H1 (cell line): ENCODE results near the gene SLC38A10. TPM values are rescaled to one million over a fixed set of nuclear protein-coding genes. Genes with fewer than 3 reads are reported as not detected.

Source experiments
- CTCF ChIA-PET: fragments of 300-600 bp; sonication (Branson Sonifier 250); formaldehyde crosslinking; loops from one replicate; lab custom pipeline; 2021; ENCODE audit not compliant: partially characterized antibody; lab: Charles Lee
- POLR2A ChIA-PET: fragments of 300-600 bp; sonication (Branson Sonifier 250); formaldehyde crosslinking; loops from one replicate; lab custom pipeline; 2021; ENCODE audit warnings: inconsistent platforms; ENCODE audit not compliant: partially characterized antibody; lab: Charles Lee
- DNase-seq, 2 experiments: peaks; one replicate each; pipeline versions ENCODE4 v3.0.0 to v3.0.0-alpha.2; 2010 to 2022; ENCODE audit warnings: low spot score in 2 of 2, low read depth in 1 of 2, mixed read lengths in 1 of 2
- FAIRE-seq: peaks from 2 replicates; lab custom pipeline; 2011; peaks lifted over from hg19 to GRCh38; lab: Jason Lieb, UNC
- H2AFZ ChIP-seq: 2 replicates; pipeline ENCODE4 v1.8.1; 2012; ENCODE audit warnings: low read length, inconsistent platforms
- H2AK5ac ChIP-seq: 2 replicates; pipeline ENCODE4 v1.6.1; 2013; ENCODE audit warnings: low read depth, low read length
- H2BK120ac ChIP-seq: replicated peaks from 2 replicates; pipeline ENCODE3; 2013; ENCODE audit warnings: low read depth, low read length, inconsistent platforms
- H2BK12ac ChIP-seq: 2 replicates; pipeline ENCODE4 v1.6.1; 2013; ENCODE audit warnings: low read depth, low read length
- H2BK15ac ChIP-seq: 2 replicates; pipeline ENCODE4 v1.6.1; 2013; ENCODE audit warnings: low read length
- H2BK20ac ChIP-seq: 2 replicates; pipeline ENCODE4 v1.6.1; 2013; ENCODE audit warnings: low read length
- H2BK5ac ChIP-seq: 2 replicates; pipeline ENCODE4 v1.6.1; 2013; ENCODE audit warnings: low read depth, low read length
- H3K14ac ChIP-seq: 2 replicates; pipeline ENCODE4 v1.6.1; 2013; ENCODE audit warnings: inconsistent platforms; ENCODE audit not compliant: insufficient read length
- H3K18ac ChIP-seq: 2 replicates; pipeline ENCODE4 v1.6.1; 2013; ENCODE audit warnings: low read length; ENCODE audit errors: extremely low read depth
- H3K23ac ChIP-seq: 2 replicates; pipeline ENCODE4 v1.6.1; 2013; ENCODE audit warnings: inconsistent platforms; ENCODE audit not compliant: insufficient read length
- H3K23me2 ChIP-seq: 2 replicates; pipeline ENCODE4 v1.6.1; 2013; ENCODE audit warnings: low read depth, low read length
- H3K27ac ChIP-seq: 2 replicates; pipeline ENCODE4 v1.6.1; 2011; ENCODE audit warnings: low read depth, low read length, inconsistent platforms
- H3K27me3 ChIP-seq, 4 experiments: replicated peaks in 1 of 4; 1 replicate in 1 of 4; 2 replicates in 3 of 4; pipeline versions ENCODE4 v1.6.1 to v1.8.1; 2011 to 2013; ENCODE audit warnings: low read length in 3 of 4, mild to moderate bottlenecking in 3 of 4, inconsistent platforms in 2 of 4, mixed read lengths in 2 of 4, moderate library complexity in 1 of 4; ENCODE audit not compliant: control insufficient read depth in 3 of 4, insufficient read depth in 3 of 4; ENCODE audit errors: extremely low read depth in 1 of 4
- H3K36me3 ChIP-seq, 4 experiments: 2 replicates each; pipeline versions ENCODE4 v1.6.1 to v1.8.1; 2011 to 2013; ENCODE audit warnings: mild to moderate bottlenecking in 4 of 4, low read length in 3 of 4, moderate library complexity in 2 of 4, control low read depth in 1 of 4, inconsistent platforms in 1 of 4; ENCODE audit not compliant: insufficient read depth in 4 of 4, control insufficient read depth in 2 of 4
- H3K4ac ChIP-seq: replicated peaks from 2 replicates; pipeline ENCODE3; 2013; ENCODE audit warnings: low read length, low read depth, mixed read lengths, inconsistent platforms; ENCODE audit not compliant: insufficient read length
- H3K4me1 ChIP-seq, 4 experiments: replicated peaks in 1 of 4; 1 replicate in 1 of 4; 2 replicates in 3 of 4; pipeline versions ENCODE4 v1.6.1 to v1.8.1; 2011 to 2013; ENCODE audit warnings: low read length in 3 of 4, inconsistent platforms in 2 of 4, mixed read lengths in 1 of 4; ENCODE audit not compliant: insufficient read depth in 4 of 4, control insufficient read depth in 3 of 4
- H3K4me2 ChIP-seq, 2 experiments: 2 replicates each; pipeline versions ENCODE4 v1.6.1 to v1.8.1; 2011 to 2013; ENCODE audit warnings: low read depth in 2 of 2, low read length in 2 of 2, control low read depth in 1 of 2, inconsistent platforms in 1 of 2, mild to moderate bottlenecking in 1 of 2; ENCODE audit not compliant: insufficient read depth in 1 of 2
- H3K4me3 ChIP-seq, 4 experiments: fragments of 200-600, 300-600 bp in 1 of 4; sonication (generic), shearing (Covaris generic), sonication (Bioruptor Twin) in 1 of 4; 2 replicates each; pipeline versions ENCODE4 v1.5.1 to v1.8.1; 2011 to 2016; ENCODE audit warnings: low read length in 4 of 4, low read depth in 3 of 4, control low read depth in 2 of 4, inconsistent platforms in 2 of 4, mild to moderate bottlenecking in 2 of 4, mixed read lengths in 1 of 4, moderate library complexity in 1 of 4; ENCODE audit not compliant: insufficient read depth in 2 of 4; ENCODE audit errors: extremely low read depth in 1 of 4
- H3K56ac ChIP-seq: replicated peaks from 2 replicates; pipeline ENCODE3; 2013; ENCODE audit warnings: low read depth, mild to moderate bottlenecking, mixed read lengths, low read length, inconsistent platforms; ENCODE audit not compliant: insufficient read length
- H3K79me1 ChIP-seq: 2 replicates; pipeline ENCODE4 v1.6.1; 2013; ENCODE audit warnings: low read depth, low read length, control low read depth
- H3K79me2 ChIP-seq, 2 experiments: 2 replicates each; pipeline versions ENCODE4 v1.6.1 to v1.8.1; 2012 to 2013; ENCODE audit warnings: low read length in 2 of 2, mild to moderate bottlenecking in 2 of 2, inconsistent platforms in 1 of 2; ENCODE audit not compliant: insufficient read depth in 2 of 2, control insufficient read depth in 1 of 2
- H3K9ac ChIP-seq, 4 experiments: replicated peaks in 1 of 4; 1 replicate in 1 of 4; 2 replicates in 3 of 4; pipeline versions ENCODE4 v1.6.1 to v1.8.1; 2011 to 2013; ENCODE audit warnings: low read depth in 3 of 4, low read length in 3 of 4, control low read depth in 2 of 4, mild to moderate bottlenecking in 2 of 4, moderate library complexity in 2 of 4, inconsistent platforms in 1 of 4; ENCODE audit errors: extremely low read depth in 1 of 4
- H3K9me3 ChIP-seq, 2 experiments: 2 replicates each; pipeline versions ENCODE4 v1.6.1 to v1.8.1; 2012 to 2013; ENCODE audit warnings: mild to moderate bottlenecking in 2 of 2, moderate library complexity in 2 of 2, control low read depth in 1 of 2, inconsistent platforms in 1 of 2, low read depth in 1 of 2, low read length in 1 of 2, mixed read lengths in 1 of 2; ENCODE audit not compliant: insufficient read depth in 2 of 2
- H4K20me1 ChIP-seq, 2 experiments: replicated peaks in 1 of 2; 2 replicates each; pipeline versions ENCODE3 to v1.8.1; 2011 to 2013; ENCODE audit warnings: inconsistent platforms in 2 of 2, low read length in 2 of 2, mild to moderate bottlenecking in 1 of 2; ENCODE audit not compliant: insufficient read depth in 2 of 2, control insufficient read depth in 1 of 2
- H4K5ac ChIP-seq: 2 replicates; pipeline ENCODE4 v1.6.1; 2013; ENCODE audit warnings: low read length, low read depth, mixed read lengths, inconsistent platforms; ENCODE audit not compliant: insufficient read length
- H4K8ac ChIP-seq: 2 replicates; pipeline ENCODE4 v1.8.0; 2013; ENCODE audit warnings: mild to moderate bottlenecking, moderate library complexity, low read length, inconsistent platforms; ENCODE audit not compliant: insufficient read depth; ENCODE audit errors: extremely low read depth
- H4K91ac ChIP-seq: replicated peaks from 2 replicates; pipeline ENCODE3; 2013; ENCODE audit warnings: low read length, mixed read lengths, inconsistent platforms; ENCODE audit not compliant: insufficient read length
- BACH1 ChIP-seq: IDR thresholded peaks from 2 replicates; pipeline ENCODE4 v1.6.1; 2012; ENCODE audit warnings: low read length, improper control_type of control experiment
- BRCA1 ChIP-seq: IDR thresholded peaks from 2 replicates; pipeline ENCODE4 v1.6.1; 2012; ENCODE audit warnings: low read depth, low read length, improper control_type of control experiment
- CBX5 ChIP-seq: fragments of 300-800, 300-1000 bp; sonication (generic); IDR thresholded peaks from 2 replicates; pipeline ENCODE4 v1.7.1; 2016; ENCODE audit warnings: antibody characterized with exemption, low read length, low read depth
- CHD1 ChIP-seq: IDR thresholded peaks from 2 replicates; pipeline ENCODE4 v1.6.1; 2012; ENCODE audit warnings: low read depth, low read length, improper control_type of control experiment
- JUN ChIP-seq: IDR thresholded peaks from 2 replicates; pipeline ENCODE4 v1.6.1; 2011; ENCODE audit warnings: low read depth, mild to moderate bottlenecking, improper control_type of control experiment, low read length
- JUND ChIP-seq: IDR thresholded peaks from 2 replicates; pipeline ENCODE4 v1.6.1; 2011; ENCODE audit warnings: mild to moderate bottlenecking, improper control_type of control experiment, low read length
- KDM1A ChIP-seq: fragments of 200-600, 300-600 bp; sonication (generic); IDR thresholded peaks from 2 replicates; pipeline ENCODE4 v1.7.1; 2016; ENCODE audit warnings: mild to moderate bottlenecking, low read length, borderline replicate concordance
- PHF8 ChIP-seq: fragments of 200-600 bp; sonication (generic); conservative IDR thresholded peaks from 2 replicates; pipeline ENCODE4 v1.7.1; 2012; ENCODE audit warnings: low read depth, mild to moderate bottlenecking, inconsistent platforms, low read length, moderate library complexity
- POLR2A ChIP-seq, 2 experiments: IDR thresholded peaks; 1 replicate in 1 of 2; 2 replicates in 1 of 2; pipeline ENCODE4 v1.6.1; 2011; ENCODE audit warnings: low read depth in 2 of 2, low read length in 2 of 2, mild to moderate bottlenecking in 2 of 2; ENCODE audit errors: control extremely low read depth in 1 of 2
- SIRT6 ChIP-seq: IDR thresholded peaks from one replicate; pipeline ENCODE4 v1.7.1; 2012; ENCODE audit warnings: low read length, inconsistent platforms
- SIX5 ChIP-seq: IDR thresholded peaks from 2 replicates; pipeline ENCODE4 v1.6.1; 2011; ENCODE audit warnings: mild to moderate bottlenecking, low read depth, low read length
- SUZ12 ChIP-seq: fragments of 200-600 bp; sonication (generic); IDR thresholded peaks from 2 replicates; pipeline ENCODE4 v1.6.1; 2012; ENCODE audit warnings: mild to moderate bottlenecking, inconsistent platforms, low read length, moderate library complexity, mixed read lengths
- TCF12 ChIP-seq: IDR thresholded peaks from 2 replicates; pipeline ENCODE4 v1.6.1; 2011; ENCODE audit warnings: low read depth, mild to moderate bottlenecking, low read length
- WGBS, 2 experiments: shearing (Covaris generic) in 1 of 2; methylation state at CpG; one replicate each; pipeline versions ENCODE4 v1.1.6 to v1.1.7; 2013 to 2015; ENCODE audit warnings: low lambda C conversion rate in 2 of 2, mixed read lengths in 2 of 2, inconsistent platforms in 1 of 2, low coverage in 1 of 2, missing lambda C conversion rate in 1 of 2; ENCODE audit not compliant: insufficient replicate concordance in 2 of 2, insufficient coverage in 1 of 2, insufficient read length in 1 of 2; ENCODE audit errors: extremely low coverage in 1 of 2, missing lambda C conversion rate in 1 of 2; 5-methylcytosine and 5-hydroxymethylcytosine counted together
- polyA plus RNA-seq, 7 experiments: library from polyadenylated mRNA; depleted of rRNA in 3 of 7; stranded (reverse) in 5 of 7; unstranded in 2 of 7; fragments of >200 nt in 5 of 7; fragments of 200-250 nt in 2 of 7; gene quantifications; 1 replicate in 5 of 7; 2 replicates in 1 of 7; 4 replicates in 1 of 7; pipeline versions ENCODE4 v1.2.1 to v1.2.3, GENCODE V29; 2011 to 2013; ENCODE audit warnings: missing spikeins in 2 of 7, mixed read lengths in 2 of 7
- total RNA-seq: library from RNA; stranded (reverse); fragmentation: NEBNext Ultra II Directional; extraction: Animal tissue kit (Norgen Biotek cat#: 25700); gene quantifications from 2 replicates; pipeline ENCODE4 v1.2.1, GENCODE V29; 2021
- TF ChIP-seq, protein P1 (sequence below): IDR thresholded peaks from 2 replicates; pipeline ENCODE4 v1.6.1; 2012; ENCODE audit warnings: inconsistent platforms

The SLC38A10 gene
- total and polyA plus RNA-seq, 2 of the 8 experiments (the other 6 are each of a cell fraction or from before 2014, with no cell fraction given) = 26.4 to 41.0 TPM

GRCh38 chr17:81306898-81307510, 11.9 kb upstream of the SLC38A10 start:
- no peak overlapping the region for H3K4me2 ChIP-seq
- DNase-seq = no peak
- no peak for TF ChIP-seq TCF12
- TF ChIP-seq JUN = no peak
- no peak for TF ChIP-seq BACH1
- no peak for TF ChIP-seq PHF8
- no peak for TF ChIP-seq POLR2A (IDR thresholded peaks at IDR 0.05; ENCODE audit: control extremely low read depth in 1 of 2, low read depth in 2 of 2, low read length in 2 of 2)
- no peak for TF ChIP-seq SIX5
- TF ChIP-seq CHD1 = no peak
- TF ChIP-seq SUZ12 = no peak
- TF ChIP-seq BRCA1 = no peak
- no peak for TF ChIP-seq SIRT6
- TF ChIP-seq CBX5 = no peak
- TF ChIP-seq KDM1A = no peak
- TF ChIP-seq, protein P1, sequence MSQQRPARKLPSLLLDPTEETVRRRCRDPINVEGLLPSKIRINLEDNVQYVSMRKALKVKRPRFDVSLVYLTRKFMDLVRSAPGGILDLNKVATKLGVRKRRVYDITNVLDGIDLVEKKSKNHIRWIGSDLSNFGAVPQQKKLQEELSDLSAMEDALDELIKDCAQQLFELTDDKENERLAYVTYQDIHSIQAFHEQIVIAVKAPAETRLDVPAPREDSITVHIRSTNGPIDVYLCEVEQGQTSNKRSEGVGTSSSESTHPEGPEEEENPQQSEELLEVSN = no peak
- no peak for TF ChIP-seq JUND

More at GRCh38 chr17:81306898-81307510, 11.9 kb upstream of the SLC38A10 start:
- Histone ChIP-seq H4K20me1 (no peaks in the 10 kb centered on the region), H2BK120ac (no peak overlapping the region), H2BK5ac (peak overlapping the region; percentile 77; the same call in 1 of the 2 replicates), H4K5ac (no peak overlapping the region), H2AK5ac (0 out of 2 replicates have a peak overlapping the region, but pooled peaks have one; percentile 5), H3K9ac (no peak overlapping the region), H3K79me2 (no peaks in the 10 kb centered on the region), H2AFZ (no peak overlapping the region), H3K79me1 (no peaks in the 10 kb centered on the region), H2BK12ac (peak overlapping the region; percentile 68; the same call in 1 of the 2 replicates), H3K27ac (no peak overlapping the region), H3K9me3 (no peaks in the 10 kb centered on the region), H4K8ac (no peak overlapping the region), H3K4me1 (peaks cover 5 to 18% (median 17%) of the 10 kb centered on the region in 4 experiments), H3K18ac (peak overlapping the region; percentile 32; the same call in 1 of the 2 replicates), H3K4me3 (no peak overlapping the region), H3K56ac (no peak overlapping the region), H3K27me3 (no peaks in the 10 kb centered on the region), H2BK15ac (peak overlapping the region; percentile 53; the same call in 1 of the 2 replicates), H4K91ac (peak overlapping the region; percentile 85), H3K4ac (peak overlapping the region; percentile 94), H3K23ac (no peak overlapping the region), H3K36me3 (no peaks in the 10 kb centered on the region), H3K14ac (no peak overlapping the region), H2BK20ac (no peak overlapping the region; the same call in 1 of the 2 replicates), H3K23me2 (no peaks in the 10 kb centered on the region)
- ChIA-PET CTCF (interaction anchor here (1.0 to 10.3 kb wide), 15 partner anchors 8 to 178 kb away, joined by 3 to 80 read pairs (median 6); partner anchors contain the start of gene SLC38A10), POLR2A (interaction anchor here (1.3 kb wide), 1 partner anchor 27 kb away, joined by 3 read pairs; no protein-coding TSS in a partner anchor)
- no peak for FAIRE-seq
- WGBS, 2 experiments = 88% methylated on average over 10 of the region's 17 CpGs; no CpG with 5 or more reads in 1 of the 2 experiments
